Right renal pelvis (tissue), 4 donors: ENCODE measurements around the gene SLC39A13. TPM values are rescaled to one million over a fixed set of nuclear protein-coding genes. Genes with fewer than 3 reads are reported as not detected.

Experiments used
- DNase-seq, 4 donors: peaks; one replicate each; pipeline ENCODE4 v3.0.0-alpha.2; 2013; ENCODE audit warnings: low read depth in 4 of 4, low spot score in 3 of 4, missing footprints in 1 of 4
- polyA plus RNA-seq, 4 donors: library from polyadenylated mRNA; unstranded; fragments of 120-200 nt; gene quantifications; one replicate each; pipeline ENCODE4 v1.2.1, GENCODE V29; 2013; ENCODE audit not compliant: insufficient read length in 4 of 4

Gene SLC39A13
- polyA plus RNA-seq, 4 donors: 47.0 to 73.0 (median 53.9) TPM

DNA sequence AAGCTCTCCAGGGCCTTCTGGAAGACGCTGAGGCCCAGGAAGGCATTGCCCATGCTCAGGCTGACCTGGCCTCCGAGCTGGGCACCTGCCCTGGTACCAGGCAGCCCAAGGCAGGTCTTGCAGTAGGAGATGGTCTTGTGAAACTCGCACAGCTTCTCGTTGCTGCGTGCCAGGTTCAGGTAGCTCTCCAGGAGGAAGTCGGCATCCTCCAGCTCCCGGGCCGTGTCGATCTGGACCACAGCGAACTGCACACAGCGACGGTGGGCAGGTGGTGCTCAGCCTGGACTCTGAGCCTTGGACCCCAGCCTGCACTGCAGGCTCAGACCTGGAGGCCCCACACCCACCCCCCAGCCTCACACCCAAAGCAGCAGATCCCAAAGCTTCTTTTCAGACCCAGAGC, 39.5 kb downstream of the SLC39A13 start:
- no peak for DNase-seq

DNA sequence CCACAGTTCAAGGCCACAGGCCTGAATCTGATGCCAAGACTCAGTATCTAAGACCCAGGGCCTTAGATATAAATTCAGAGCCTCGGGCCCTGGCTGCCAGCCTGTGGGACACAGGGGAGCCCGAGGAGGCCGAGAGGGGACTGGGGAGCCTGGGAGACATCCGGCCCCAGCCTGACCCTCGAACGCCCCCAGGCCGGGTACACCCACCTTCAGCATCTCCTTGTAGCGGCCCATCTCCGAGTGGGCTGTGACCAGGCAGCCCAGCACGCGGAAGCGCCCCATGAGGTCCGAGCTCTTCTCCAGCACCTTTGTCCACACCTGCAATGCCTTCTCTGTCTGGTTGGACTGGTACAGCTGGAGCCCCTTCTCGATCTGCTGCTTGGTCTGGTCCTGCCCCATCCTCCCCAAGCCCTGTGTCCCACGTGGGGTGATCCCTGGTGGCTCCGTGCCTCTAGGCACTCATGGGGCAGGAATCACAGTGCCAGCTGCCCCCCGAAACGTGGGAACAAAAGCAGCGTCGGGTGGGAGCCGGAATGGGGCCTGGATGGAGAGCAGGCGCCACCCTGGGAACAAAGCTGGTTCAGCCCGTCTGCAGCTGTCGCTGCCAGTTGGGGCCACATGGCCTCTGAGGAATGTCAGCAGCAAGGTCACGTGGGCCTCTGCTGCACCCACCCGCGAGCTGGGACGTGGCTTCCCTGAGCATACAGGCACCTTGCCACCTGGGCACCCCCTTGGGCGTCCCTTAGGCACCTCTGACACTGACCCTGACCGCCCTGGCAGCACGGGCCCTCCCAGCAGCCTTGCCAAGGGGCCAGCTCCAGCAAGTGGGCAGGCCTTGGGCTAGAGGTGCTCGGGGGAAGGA, 40.4 kb downstream of the SLC39A13 start, which contains the start of gene RAPSN:
Gene RAPSN, minus strand, starts transcription at position 571 of the 862 bp plus-strand sequence. Its CDS starts 172 bp downstream, at position 399.
- no peak for DNase-seq

DNA sequence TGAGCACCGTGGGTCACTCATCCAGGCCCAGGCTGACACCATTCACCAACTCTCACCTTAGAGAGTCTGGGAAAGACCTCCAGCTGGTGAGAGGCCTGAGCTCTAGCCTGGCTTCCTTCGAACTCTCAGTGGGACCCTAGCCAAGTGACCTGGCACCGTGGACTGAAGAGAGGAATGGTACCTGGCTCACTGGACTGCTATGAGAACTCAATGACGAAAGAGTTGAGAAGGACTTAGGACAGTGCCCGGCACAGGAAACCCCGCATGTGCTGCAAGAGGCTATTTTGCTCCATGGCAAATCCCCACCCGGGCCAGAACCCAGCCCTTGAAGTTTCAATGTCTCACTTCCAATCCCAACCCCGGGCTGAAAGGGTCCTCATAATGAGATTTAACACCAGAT, 41.2 kb downstream of the SLC39A13 start:
- no peak for DNase-seq

DNA sequence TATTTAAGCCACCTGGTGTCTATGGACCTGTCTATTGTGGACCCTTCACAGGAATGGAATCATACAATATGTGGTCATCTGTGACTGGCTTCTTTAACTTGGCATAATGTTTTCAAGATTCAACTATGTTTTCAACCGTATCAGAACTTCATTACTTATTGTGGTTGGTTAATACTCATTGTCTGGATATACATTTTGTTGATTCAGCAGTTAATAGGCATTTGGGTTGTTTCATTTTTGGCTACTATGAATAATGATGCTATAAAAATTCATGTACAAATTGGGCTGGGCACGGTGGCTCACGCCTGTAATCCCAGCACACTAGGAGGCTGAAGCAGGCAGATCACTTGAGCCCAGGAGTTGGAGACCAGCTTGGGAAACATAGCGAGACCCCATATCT, 43.0 kb downstream of the SLC39A13 start:
- DNase-seq: no peak

DNA sequence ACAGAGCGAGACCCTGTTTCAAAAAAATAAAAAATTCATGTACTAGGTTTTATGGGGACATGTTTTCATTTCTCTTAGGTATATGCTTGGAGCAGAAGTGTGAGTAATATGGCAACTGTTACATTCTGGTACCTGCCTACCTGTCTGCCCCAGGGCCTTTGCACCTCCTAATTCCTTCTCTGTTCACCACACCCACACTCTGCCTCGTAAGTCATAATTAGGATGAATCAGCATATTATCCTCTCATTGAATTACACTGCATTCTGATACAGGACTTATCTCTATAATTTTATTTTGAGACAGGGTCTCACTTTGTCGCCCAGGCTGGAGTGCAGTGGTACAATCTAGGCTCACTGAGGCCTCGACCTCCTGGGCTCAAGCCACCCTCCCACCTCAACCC, 43.6 kb downstream of the SLC39A13 start:
- DNase-seq: no peak

DNA sequence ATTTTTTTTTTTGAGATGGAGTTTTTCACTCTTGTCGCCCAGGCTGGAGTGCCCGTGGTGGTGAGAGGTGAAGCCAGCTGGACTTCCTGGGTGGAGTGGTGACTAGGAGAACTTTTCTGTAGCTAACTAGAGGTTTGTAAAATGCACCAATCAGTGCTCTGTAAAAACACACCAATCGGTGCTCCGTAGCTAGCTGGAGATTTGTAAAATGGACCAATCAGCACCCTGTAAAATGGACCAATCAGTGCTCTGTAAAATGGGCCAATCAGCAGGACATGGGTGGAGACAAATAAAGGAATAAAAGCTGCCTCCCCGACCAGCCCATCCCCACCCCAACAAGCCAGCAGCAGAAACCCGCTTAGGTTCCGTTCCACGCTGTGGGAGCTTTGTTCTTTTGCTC, 45.0 kb downstream of the SLC39A13 start:
- no peak for DNase-seq

DNA sequence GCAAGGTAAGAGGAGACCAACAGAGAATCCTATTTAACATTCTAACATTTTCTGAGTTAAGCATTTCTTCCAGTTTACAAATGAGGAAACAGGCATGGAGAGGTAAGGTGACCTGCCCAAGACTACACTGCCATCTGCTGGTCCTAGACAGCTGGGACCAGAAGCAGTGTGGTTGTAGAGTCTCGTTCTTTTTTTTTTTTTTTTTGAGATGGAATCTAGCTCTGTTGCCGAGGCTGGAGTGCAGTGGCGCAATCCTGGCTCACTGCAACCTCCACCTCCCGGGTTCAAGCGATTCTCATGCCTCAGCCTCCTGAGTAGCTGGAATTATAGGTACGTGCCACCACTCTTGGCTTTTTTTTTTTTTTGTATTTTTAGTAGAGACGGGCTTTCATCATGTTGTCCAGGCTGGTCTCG, 45.9 kb downstream of the SLC39A13 start:
- peak; percentile 49 to 77 (median 57) for DNase-seq

DNA sequence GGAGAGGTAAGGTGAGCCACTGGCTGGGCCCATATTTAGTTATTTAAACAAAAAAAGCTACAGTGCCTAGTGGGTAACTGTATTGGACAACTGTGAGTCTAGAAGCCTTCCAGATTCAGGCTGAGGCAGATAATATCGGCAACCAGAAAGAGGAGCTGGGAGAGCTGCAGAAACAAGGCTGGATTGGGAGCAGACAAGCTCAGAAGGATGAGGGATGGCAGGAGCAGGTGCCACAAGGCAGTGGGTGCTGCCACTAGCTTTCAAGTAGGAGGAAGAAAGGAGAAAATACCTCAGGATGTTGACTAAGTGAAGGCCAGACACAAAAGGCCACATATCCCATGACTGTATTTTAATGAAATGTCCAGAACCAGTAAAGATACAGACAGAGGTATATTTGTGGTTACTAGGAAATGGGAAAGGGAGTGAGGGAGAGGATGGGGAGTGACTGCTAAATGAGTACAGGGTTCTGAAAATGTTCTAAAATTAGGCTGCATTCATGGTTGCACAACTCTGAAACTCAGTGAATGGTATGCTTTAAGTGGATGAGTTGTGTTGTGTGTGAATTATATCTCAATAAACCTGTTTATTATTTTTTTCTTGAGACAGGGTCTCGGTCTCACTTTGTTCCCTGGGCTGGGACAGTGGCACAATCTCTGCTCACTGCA, 52.3 kb downstream of the SLC39A13 start:
- no peak for DNase-seq

DNA sequence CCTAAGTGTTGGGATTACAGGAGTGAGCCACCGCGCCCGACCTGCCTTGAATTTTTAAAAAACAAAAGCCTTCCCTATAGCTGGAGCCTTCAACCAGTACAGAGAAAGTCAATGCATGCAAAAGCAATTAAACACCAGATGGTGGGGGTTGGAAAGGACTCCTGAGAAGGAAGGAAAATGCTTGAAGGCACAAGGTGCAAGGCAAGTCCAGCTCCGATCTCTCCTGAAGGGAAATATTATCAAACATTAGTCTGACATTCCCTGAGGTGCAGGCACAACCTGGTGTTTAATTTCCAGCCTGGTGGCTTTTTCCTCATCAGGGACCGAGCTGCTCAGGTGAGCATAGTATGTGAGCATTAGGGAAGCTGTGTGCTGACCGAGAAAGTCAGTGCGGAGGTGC, 53.5 kb downstream of the SLC39A13 start:
- no peak for DNase-seq

DNA sequence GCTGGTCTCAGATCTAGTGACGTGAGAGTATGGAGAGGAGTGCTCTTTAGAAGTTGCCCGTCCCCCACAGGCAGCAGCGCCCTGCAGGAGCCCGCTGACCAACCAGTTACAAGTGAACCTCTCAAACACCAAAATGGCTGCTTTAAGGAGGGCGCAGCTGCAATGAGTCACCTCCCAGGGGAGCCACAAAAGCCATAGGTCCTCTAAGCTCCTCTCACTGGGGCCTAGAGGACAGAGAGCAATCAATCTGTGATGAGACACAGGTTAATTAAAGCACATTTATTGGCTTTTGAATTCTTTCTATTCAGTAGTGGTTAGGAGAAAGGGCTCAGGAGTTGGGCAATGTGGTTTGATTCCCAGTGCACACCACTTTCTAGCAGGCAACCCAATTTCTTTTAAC, 56.1 kb downstream of the SLC39A13 start:
- DNase-seq: no peak

Other genes with a start within 250 kb of the SLC39A13 start
- gene ARFGAP2, start 231.7 kb upstream of the SLC39A13 start, polyA plus RNA-seq: 10 to 100 TPM; 78.0 to 79.7 (median 79.1) TPM
- gene PACSIN3, start 222.2 kb upstream of the SLC39A13 start, polyA plus RNA-seq: 10 to 100 TPM; 28.1 to 42.0 (median 31.3) TPM
- 10 to 100 TPM; 19.6 to 21.9 (median 21.5) TPM for gene DDB2, start 193.6 kb upstream of the SLC39A13 start, polyA plus RNA-seq
- 10 to 100 TPM; 50.8 to 61.4 (median 56.5) TPM for gene ACP2, start 159.8 kb upstream of the SLC39A13 start, polyA plus RNA-seq
- 10 to 100 TPM; 41.2 to 42.0 (median 41.8) TPM for gene NR1H3, start 150.6 kb upstream of the SLC39A13 start, polyA plus RNA-seq
- gene MADD, start 138.5 kb upstream of the SLC39A13 start, polyA plus RNA-seq: 10 to 100 TPM; 34.5 to 51.2 (median 39.9) TPM
- under 1 TPM; 0.04 to 0.13 (median 0.11) TPM for gene MYBPC3, start 55.9 kb upstream of the SLC39A13 start, polyA plus RNA-seq
- gene SPI1, start 30.0 kb upstream of the SLC39A13 start, polyA plus RNA-seq: 1 to 10 TPM; 2.7 to 3.7 (median 3.4) TPM
- 100 to 1,000 TPM; 146 to 162 (median 150) TPM for gene PSMC3, start 17.8 kb downstream of the SLC39A13 start, polyA plus RNA-seq
- under 1 TPM; 0.14 to 0.31 (median 0.21) TPM for gene RAPSN, start 40.5 kb downstream of the SLC39A13 start, polyA plus RNA-seq
- 100 to 1,000 TPM in 2 of 4 donors, 10 to 100 TPM in 2; 88.1 to 109 (median 104) TPM for gene CELF1, start 144.5 kb downstream of the SLC39A13 start, polyA plus RNA-seq
- 10 to 100 TPM; 50.1 to 59.8 (median 57.8) TPM for gene PTPMT1, start 157.0 kb downstream of the SLC39A13 start, polyA plus RNA-seq
- 10 to 100 TPM; 26.1 to 27.5 (median 26.5) TPM for gene KBTBD4, start 170.4 kb downstream of the SLC39A13 start, polyA plus RNA-seq
- gene NDUFS3, start 170.5 kb downstream of the SLC39A13 start, polyA plus RNA-seq: 100 to 1,000 TPM; 146 to 149 (median 148) TPM
- under 1 TPM; 0.19 to 0.40 (median 0.26) TPM for gene FAM180B, start 178.1 kb downstream of the SLC39A13 start, polyA plus RNA-seq
- 10 to 100 TPM in 1 of 4 donors, 1 to 10 TPM in 3; 5.4 to 12.0 (median 6.1) TPM for gene C1QTNF4, start 185.8 kb downstream of the SLC39A13 start, polyA plus RNA-seq
- 100 to 1,000 TPM; 120 to 135 (median 126) TPM for gene MTCH2, start 234.0 kb downstream of the SLC39A13 start, polyA plus RNA-seq